Fibroblast of villous mesenchyme (primary cell): ENCODE results near the gene PNPLA4. TPM values are rescaled to one million over a fixed set of nuclear protein-coding genes. Genes with fewer than 3 reads are reported as not detected.

ENCODE experiments used
- DNase-seq: peaks from one replicate; pipeline ENCODE4 v3.0.0-alpha.2; 2010; ENCODE audit warnings: low read depth
- H3K4me3 ChIP-seq: 2 replicates; pipeline ENCODE4 v1.5.1; 2011; ENCODE audit warnings: low read depth, mild to moderate bottlenecking, low read length
- total RNA-seq: library from RNA; depleted of rRNA; stranded (reverse); fragments of >200 nt; gene quantifications from 2 replicates; pipeline ENCODE4 v1.2.3, GENCODE V29; 2012
- TF ChIP-seq, protein P1 (sequence below): IDR thresholded peaks from 2 replicates; pipeline ENCODE4 v1.5.1; 2012; ENCODE audit warnings: low read depth, mild to moderate bottlenecking, low read length; ENCODE audit not compliant: insufficient read depth

Gene PNPLA4
- total RNA-seq: 9.3 and 9.9 TPM in 2 replicates

- peak; percentile 66 for DNase-seq
- peak within 1 kb of the TSS; percentile 65 for H3K4me3 ChIP-seq
- TF ChIP-seq, protein P1, sequence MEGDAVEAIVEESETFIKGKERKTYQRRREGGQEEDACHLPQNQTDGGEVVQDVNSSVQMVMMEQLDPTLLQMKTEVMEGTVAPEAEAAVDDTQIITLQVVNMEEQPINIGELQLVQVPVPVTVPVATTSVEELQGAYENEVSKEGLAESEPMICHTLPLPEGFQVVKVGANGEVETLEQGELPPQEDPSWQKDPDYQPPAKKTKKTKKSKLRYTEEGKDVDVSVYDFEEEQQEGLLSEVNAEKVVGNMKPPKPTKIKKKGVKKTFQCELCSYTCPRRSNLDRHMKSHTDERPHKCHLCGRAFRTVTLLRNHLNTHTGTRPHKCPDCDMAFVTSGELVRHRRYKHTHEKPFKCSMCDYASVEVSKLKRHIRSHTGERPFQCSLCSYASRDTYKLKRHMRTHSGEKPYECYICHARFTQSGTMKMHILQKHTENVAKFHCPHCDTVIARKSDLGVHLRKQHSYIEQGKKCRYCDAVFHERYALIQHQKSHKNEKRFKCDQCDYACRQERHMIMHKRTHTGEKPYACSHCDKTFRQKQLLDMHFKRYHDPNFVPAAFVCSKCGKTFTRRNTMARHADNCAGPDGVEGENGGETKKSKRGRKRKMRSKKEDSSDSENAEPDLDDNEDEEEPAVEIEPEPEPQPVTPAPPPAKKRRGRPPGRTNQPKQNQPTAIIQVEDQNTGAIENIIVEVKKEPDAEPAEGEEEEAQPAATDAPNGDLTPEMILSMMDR: peak; percentile 28
These were observed at the start of gene PNPLA4 for GRCh38 chrX:7927259-7928167. Gene PNPLA4, minus strand, starts transcription at chrX:7927413. Its CDS starts 1,294 bp downstream, at chrX:7926119.

- no peak overlapping the region for H3K4me3 ChIP-seq
- DNase-seq: peak; percentile 7
- TF ChIP-seq, protein P1: no peak
These were observed 45.4 kb upstream of the PNPLA4 start for GRCh38 chrX:7972586-7972985.

DNA sequence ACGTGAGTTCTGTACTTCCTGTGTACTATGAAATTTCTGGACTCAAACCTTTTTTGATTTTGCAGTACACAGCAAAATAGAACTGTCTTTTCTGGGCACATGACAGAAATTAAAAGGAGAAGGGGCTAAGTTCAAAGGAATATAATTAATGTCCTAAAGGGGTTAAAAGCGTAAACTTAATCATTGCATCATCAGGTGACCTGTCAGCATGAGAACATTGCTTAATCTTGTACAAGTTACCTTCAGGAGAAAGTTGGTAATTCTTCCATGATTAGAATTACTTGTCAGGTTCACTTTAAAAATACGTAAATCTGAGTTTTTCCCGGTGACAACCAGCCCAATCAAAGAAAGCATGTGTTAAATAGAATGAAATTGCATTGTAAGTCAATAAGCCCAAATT lies 43.2 kb upstream of the PNPLA4 start:
- DNase-seq: no peak
- no peak overlapping the region for H3K4me3 ChIP-seq
- TF ChIP-seq, protein P1: no peak

DNA sequence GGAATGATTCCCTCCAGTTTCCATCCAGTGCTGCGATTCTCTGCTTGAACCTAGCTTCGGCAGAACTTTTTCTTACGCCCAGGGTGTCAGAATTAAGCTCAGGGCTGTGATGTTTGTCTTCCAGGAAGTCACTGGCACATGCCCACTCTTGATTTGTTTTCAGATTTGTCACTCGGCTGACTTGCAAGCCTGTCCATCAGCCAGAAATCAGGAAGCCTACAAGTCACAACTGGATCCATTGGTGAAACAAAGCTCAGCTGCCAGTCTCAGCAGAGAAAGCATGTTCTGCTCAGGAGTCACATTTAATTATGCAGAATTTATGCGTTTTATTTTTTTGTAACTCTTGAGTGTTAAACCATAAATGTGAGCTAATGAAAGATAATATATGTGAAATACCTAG lies 38.2 kb upstream of the PNPLA4 start:
- no peak overlapping the region for H3K4me3 ChIP-seq
- no peak for DNase-seq
- TF ChIP-seq, protein P1: no peak

- H3K4me3 ChIP-seq: no peak overlapping the region
- TF ChIP-seq, protein P1: no peak
- peak; percentile 44 for DNase-seq
These were observed 33.0 kb upstream of the PNPLA4 start for GRCh38 chrX:7960246-7960645.

GRCh38 chrX:7953446-7953845 lies 26.2 kb upstream of the PNPLA4 start:
- peak; percentile 2 for DNase-seq
- no peak overlapping the region for H3K4me3 ChIP-seq
- TF ChIP-seq, protein P1: no peak
